ENCODE results near the gene IGFBP6.
A peak's percentile ranks its signal among the peaks of the same experiment; 100 is the strongest.

IGFBP6 gene

DNA sequence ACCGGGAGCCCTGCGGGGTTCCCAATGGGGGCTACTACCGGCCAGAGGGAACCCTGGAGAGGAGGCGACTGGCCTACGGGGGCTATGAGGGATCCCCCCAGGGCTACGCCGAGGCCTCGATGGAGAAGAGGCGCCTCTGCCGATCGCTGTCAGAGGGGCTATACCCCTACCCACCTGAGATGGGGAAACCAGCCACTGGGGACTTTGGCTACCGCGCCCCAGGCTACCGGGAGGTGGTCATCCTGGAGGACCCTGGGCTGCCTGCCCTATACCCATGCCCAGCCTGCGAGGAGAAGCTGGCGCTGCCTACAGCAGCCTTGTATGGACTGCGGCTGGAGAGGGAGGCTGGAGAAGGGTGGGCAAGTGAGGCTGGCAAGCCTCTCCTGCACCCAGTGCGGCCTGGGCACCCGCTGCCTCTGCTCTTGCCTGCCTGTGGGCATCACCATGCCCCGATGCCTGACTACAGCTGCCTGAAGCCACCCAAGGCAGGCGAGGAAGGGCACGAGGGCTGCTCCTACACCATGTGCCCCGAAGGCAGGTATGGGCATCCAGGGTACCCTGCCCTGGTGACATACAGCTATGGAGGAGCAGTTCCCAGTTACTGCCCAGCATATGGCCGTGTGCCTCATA, 37.9 kb upstream of the IGFBP6 start:
- DNase-seq, result no peak

DNA sequence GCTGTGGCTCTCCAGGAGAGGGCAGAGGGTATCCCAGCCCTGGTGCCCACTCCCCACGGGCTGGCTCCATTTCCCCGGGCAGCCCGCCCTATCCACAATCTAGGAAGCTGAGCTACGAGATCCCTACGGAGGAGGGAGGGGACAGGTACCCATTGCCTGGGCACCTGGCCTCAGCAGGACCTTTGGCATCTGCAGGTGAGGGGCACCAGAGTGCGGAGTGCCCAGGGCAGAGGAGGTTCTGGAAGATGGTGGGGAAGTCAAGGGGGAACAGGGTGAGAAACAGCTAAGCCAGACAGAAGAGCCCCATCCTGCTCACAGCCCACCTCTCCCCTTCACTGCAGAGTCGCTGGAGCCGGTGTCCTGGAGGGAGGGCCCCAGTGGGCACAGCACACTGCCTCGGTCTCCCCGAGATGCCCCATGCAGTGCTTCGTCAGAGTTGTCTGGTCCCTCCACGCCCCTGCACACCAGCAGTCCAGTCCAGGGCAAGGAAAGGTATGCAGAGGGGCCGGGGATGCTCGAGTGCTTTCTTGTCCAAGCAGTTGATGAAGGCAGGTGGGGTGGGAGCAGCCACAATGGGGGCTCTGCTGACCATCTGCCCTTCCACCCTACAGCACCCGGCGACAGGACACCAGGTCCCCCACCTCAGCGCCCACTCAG, 37.3 kb upstream of the IGFBP6 start:
- no peak for DNase-seq

DNA sequence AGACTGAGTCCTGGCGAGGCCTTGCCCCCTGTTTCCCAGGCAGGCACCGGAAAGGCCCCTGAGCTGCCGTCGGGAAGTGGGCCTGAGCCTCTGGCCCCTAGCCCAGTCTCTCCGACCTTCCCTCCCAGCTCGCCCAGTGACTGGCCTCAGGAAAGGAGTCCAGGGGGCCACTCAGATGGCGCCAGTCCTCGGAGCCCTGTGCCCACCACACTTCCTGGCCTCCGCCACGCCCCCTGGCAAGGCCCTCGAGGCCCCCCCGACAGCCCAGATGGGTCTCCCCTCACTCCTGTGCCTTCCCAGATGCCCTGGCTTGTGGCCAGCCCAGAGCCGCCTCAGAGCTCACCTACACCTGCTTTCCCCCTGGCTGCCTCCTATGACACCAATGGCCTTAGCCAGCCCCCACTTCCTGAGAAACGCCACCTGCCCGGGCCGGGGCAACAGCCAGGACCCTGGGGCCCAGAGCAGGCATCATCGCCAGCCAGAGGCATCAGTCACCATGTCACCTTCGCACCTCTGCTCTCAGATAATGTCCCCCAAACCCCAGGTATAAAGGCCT, 36.7 kb upstream of the IGFBP6 start:
- DNase-seq, result no peak

DNA sequence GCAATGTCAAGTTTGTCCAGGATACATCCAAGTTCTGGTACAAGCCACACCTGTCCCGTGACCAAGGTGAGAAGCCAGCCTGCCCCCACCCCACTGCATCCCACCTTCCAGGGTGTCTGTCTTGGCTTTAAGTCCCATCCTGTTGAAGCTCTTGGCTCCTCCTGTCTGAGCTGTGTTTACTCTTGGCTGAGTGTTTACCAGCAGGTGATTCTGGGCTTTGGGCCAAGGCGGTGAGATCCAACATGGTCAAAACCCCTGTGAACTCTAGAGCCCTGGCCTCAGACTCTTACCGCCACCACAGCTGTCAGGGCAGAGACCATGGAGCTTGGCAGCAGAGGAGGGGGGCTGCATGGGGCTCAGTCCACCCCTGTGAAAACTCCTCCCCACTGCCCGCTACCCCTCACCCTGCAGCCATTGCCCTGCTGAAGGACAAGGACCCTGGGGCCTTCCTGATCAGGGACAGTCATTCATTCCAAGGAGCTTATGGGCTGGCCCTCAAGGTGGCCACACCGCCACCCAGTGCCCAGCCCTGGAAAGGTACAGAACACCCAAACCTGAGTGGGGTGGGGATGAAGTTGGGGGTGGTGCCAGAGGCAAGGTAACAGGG, 36.0 kb upstream of the IGFBP6 start:
- no peak for DNase-seq

DNA sequence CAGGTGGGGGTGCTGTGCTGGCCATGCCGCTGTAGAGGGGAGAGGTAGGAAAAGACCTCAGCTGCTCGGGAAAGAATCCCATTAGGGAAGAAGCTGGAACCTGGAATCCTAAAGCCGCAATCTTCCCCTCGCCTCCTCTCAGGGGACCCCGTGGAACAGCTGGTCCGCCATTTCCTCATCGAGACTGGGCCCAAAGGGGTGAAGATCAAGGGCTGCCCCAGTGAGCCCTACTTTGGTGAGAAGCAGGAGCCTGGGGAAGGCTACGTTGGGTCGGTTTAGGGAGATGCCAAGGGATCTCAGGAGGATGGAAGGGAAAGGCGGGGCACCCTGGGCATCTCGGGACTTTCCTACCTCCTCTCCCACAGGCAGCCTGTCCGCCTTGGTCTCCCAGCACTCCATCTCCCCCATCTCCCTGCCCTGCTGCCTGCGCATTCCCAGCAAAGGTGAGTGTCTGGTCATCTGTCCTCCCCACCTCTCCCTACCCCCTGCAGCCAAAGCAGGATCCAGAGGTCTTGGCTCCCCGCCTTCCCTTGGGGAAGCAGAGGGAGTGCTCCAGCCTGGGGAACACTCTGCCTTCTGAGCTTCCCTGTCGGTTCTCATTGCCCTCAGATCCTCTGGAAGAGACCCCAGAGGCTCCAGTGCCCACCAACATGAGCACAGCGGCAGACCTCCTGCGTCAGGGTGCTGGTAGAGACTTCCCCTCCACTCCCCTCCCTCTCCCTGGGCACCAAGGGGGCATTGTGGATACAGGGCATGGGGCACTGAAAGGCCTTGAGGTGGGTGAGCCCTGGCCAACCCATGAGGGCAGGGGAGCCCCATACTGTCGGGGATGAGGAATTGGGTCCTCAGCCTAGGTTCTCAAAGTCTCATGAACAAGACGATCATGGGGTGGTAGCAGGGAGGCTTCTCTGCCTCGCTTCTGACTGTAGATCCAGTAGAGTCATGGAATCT, 35.2 kb upstream of the IGFBP6 start:
- DNase-seq, result no peak

DNA sequence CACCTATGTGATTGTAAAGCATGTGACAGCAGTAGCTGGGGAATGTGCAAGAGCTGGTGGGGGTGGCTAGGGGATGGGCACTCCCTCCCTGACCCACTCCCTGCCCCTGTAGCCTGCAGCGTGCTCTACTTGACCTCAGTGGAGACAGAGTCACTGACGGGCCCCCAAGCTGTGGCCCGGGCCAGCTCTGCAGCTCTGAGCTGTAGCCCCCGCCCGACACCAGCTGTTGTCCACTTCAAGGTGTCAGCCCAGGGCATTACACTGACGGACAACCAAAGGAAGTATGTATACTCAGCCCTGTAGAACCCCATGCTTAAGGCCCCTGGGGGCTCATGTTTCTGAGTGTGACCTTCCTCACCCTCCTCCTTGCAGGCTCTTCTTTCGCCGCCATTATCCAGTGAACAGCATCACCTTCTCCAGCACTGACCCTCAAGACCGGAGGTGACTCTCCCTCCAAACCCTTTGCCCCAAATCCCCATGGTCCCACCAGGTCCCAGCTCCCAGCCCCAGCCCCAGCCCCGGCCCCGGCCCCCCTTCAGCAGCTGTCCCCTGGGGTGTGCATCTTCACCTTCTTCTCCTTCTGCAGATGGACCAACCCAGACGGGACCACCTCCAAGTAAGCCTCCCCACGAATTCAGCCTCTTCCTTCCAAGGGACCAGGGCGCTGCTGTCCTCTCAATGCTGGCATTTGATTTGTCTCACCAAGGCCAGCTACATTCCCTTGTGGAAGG, 34.3 kb upstream of the IGFBP6 start:
- no peak for DNase-seq

DNA sequence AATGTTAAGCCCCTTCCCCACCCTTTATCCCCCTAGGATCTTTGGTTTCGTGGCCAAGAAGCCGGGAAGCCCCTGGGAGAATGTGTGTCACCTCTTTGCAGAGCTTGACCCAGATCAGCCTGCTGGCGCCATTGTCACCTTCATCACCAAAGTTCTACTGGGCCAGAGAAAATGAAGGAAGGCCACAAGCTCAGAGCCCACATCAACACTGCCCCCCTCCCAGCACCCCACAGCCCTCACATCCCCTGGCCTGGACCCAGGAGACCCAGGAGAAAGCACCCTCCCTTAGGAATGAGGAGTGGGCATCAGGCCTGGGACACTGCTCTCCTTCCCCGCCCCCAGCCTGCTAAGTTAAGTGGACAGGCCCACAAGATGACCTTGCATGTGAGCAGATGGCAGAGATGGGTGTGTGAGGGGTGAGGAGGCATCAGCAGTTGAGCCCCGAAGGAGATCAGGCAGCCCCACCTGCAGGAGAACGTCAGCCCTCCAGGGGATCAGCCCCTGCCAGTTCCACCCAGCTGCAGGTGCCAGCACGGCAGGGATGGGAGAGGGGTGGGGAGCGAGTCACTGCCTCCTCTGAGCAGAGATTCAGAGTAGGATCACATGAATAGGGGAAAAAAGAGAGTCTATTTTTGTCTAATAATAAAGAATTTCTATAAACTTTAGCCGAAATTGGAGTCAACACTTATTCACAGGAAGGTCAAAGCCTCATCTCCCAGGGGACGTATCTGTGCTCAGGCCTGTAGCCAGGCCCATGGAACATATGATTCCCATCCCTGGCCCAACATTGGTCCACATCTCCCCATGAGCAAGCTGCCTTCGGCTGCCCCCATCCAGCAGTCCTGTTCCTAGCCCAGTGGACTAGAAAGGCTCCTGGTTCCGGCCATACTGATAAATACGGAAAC, 33.5 kb upstream of the IGFBP6 start:
- DNase-seq, result no peak

DNA sequence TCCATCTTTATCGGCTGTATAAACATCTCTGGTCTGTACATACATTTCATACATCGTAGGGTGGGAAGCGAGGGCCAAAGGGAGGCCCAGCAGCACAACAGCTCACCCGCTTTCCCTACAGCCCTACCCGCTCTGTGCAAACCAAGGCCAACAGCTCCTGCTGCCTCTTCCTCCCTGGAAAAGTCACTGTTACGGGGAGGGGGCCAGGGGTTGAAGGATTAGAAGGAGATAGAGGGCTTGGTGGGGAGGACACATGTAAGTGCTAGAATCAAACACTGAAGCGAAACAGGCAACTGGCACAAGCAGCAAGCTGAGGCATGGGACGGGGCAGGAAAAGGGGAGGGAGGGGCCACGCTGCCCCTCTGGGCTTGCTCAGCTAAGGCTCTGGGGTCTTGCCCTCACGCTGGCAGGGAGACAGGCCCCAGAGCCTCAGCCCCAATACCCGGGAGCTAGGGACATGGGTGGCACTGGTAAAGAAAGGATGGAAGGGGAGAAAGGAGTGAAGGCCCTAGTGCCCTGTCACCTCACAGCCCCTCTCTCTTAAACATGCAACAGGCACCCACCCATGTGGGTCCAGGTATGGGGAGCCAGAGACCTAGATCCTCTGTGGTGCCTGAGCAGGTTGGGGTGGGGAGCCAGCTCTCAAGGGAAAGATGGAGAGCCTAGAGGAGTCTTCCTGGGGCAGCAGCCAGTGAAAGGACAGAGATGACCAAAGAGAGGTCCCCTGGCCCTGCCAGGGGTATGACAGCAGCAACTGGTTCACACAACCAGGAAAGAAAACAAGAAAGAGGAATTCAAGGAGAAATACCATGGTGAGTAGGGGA, 32.6 kb upstream of the IGFBP6 start:
- no peak for DNase-seq

DNA sequence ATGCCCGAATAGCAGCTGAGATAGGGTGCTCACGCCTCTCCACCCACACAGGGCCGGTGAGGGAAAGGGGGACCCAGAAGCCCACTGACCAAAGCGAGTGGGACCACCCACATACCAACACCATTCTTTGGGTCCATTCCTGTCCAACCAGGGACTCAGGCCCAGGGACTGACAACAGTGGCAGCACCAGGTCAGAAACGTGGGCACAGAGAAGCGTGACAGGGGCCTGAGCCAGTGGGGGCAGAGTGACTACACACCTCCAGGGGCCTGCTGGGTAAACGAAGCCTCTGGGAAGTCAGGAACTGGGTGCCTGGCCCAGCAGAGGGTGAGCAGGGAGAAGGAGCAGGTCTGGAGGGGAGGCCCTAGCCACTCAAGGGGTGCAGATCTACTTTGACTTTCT, 32.0 kb upstream of the IGFBP6 start:
- no peak for DNase-seq

DNA sequence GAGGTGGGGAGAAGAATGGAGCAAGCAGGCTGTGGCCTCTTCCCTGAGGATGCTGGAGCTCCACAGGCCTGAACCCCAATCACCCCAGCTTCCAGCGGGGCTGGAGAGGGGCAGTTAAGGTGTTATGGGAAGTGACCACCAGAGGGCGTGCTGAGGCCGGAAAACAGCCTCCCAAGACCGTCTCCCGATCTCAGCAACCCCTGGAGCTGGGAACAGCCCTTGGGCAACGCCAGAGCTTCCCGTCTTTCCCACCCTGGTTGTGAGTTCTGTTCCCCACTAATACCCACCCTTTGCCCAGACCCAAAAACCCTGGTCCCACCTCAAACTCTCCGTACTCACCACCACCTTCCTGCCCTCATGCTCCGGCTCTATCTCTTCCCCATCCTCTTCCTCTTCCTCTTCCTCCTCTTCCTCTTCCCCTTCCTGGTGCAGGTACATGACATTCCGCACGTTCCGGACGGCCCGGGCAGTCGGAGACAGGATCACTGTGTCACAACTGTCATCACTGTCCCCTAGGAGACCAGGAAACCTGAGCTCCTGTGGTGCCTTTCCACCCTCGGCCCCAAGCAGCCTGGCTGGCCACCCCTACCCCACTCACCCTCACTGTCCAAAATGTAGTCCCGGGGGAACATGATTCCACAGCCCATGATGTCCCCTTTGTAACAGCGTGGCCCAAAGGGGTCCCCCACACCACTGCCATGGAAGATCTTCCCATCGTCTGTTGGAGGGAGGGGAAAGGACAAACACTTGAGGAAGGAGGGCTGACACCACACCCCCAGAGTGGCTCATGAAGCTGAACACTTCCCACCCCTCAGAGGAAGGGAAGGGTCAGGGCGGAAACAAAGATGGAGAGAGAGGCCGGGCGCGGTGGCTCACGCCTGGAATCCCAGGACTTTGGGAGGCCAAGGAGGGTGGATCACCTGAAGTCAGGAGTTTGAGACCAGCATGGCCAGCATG, 31.2 kb upstream of the IGFBP6 start:
- DNase-seq, result peak; percentile 41 to 57 (median 50)

DNA sequence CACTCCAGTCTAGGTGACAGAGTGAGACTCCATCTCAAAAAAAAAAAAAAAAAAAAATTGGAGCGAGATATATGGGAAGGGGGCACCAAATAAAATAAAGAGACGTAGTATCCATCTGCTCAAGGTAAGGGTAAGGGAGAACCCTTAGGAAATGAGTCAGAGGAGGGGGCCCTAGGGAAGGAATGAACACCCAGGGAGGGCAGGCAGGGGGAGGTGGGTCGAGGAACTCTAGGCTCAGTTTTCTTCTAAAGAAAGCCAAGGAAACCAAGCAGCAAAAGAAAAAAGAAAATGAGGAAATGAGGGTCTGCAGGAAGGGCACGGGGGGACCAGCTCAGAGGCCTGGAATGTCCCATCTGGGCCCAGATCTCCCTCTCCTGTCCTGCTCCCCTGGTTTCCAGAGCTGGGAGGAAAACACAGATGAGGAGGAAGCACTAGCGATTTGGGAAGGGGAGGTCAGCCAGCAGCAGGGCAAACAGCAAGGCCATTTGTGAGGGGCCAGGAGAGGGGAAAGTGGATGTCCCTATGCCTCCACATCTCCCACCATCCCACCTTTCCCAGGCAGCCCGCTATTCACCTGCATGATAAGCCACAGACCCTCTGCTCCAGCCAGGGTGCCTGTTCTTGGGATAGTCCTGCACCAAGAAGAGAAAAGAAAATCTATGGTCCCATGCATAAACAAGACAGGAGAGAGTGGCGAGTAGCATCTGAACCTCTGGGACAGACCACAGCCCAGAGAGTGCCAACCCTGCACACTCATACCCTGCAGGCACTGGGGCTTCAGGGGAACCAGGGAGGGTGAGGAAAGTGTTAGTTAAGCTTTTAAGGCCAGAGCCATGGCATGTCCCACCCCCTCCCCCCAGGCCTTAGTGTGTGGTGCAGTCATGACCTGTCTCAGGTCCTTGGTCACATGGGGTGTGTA, 30.1 kb upstream of the IGFBP6 start:
- DNase-seq, result no peak

DNA sequence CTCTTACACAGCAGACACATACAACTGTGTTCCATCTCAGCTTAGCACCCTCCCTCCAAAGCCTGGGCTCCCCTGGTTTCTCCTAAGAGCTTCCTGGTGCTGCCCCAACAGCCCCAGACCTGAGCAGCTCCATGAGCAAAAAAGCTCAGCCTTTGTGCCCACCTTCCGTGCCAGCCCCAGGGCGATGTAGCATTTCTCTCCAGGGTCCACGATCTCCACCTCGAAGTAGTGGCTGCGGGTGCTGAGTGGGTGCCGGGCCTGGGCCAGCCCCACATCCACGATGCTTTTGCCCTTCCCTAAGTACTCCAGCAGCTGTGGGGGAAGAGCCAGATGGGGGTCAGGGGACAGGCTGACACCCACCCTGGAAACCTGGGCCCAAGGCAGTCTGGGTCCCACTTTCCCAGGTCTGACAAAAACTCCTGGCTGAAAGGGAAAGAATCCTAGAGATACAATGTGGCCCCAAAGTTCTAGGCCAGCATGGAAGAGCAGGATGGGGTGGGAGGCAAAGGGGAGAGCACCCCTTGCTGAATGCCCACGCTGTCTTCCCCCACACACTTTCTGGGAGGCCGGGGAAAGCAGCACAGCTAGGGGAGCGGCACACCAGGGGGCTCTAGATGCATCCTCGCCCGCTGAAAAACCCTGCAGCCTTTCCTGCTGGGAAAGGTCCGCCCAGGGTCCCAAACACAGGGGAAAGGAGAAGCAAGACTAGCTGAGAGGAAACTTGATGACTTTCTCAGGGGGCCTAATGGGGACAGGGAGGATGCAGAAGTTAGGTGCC, 29.3 kb upstream of the IGFBP6 start:
- no peak for DNase-seq

DNA sequence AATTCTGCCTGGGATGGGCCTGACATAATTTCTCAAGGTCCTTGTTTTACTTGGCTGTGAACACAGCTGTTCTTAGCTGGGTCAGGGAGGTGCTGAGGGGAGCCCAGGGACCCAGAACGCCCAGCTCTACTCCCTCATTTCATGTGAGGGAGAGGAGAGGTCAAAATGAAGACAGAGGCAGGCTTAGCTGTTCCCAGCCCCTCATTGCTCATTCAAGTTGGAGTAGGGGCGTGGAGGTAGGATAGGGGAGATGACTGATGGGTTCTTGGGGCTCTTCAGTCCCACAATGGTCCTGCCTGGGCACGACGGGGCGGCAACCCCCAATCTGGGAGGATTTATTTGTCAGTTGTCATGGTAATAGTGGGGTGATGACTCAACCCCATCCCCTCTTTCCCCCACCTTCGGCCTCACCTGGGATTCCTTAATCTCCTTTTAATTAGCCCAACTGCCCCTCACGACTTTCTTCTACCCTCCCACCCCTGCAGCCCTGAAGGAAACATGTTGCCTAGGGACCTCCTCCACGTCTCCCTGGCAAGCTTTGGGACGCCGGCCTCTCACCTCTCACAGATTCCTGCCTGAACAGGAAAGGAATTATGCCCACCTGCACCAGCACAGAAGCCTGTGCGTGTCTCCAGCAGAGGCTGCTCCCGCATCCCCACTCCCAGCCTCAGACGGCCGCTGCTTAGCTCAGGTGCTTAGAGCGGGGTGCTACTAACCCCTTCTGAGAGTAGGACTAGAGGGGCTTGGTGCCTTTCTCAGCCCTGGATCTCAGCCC, 28.5 kb upstream of the IGFBP6 start:
- DNase-seq, result no peak

DNA sequence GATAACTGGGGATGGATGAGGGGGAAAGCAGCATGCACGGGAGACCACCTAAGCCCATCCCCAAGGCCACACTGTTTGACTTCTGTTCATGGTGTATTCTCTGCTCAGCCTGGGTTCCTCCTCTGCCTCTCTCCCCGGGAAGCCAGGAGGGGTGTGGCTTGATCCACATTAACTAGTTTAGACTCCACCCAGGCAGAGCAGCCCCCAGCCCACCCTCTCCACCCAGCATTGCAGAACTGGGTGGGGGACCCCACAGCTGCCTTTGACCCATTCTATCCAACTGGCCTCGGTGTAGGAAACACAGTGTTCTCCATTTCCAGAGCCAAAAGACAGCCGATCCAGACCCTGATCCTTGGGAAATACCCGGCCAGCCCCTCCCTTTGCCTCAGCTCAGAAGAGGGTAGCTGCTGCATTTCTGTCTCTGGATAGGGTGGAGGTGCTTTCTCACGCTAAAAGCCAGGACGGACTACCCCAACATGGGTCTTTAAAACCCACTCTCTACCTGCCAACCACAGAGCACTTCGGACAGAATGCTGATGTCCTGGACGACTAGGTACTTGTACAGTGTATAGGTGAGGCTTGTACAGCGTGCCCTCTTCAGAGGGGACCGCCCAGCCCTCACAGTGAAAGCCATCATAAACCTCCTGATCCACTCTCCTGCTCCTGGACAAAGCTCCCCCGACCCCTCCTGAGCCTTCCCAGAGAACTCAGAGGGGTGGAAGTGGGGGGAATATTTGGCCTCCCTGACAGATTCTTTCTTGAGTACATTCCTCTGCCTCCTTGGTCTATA, 27.7 kb upstream of the IGFBP6 start:
- DNase-seq, result no peak

DNA sequence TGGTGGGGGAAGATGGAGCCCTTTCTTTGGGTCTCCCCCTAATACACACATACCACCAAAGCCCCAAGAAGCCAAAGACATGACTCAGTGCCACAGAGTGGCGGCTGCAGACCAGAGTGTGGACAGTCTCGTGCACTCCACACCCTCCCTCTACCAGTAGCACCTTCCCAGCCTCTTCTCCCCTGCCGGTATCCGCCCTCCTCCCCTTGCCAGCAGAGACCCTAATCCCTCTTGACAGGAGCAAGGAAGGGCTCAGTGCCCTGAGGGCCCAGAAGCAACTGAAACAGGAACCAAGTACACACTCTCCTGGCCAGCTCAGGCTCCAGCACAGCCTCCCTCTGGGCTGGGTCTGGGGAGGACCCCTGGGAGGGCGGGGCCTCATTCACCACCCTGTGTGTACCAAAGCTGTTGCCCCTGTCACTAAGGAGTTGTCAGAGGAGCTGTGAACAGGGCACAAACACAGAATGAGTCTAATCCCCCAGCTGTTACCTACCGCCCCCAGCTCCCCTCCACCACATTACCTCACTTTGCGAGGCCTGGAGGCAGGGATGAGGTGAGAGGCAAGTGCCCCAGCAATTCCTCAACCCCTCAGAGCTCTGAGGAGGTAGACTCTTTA, 26.5 kb upstream of the IGFBP6 start:
- no peak for DNase-seq
